Measurements from ENCODE around the gene TXLNG.

The TXLNG gene

GRCh38 chrX:16867947-16868346, 81.7 kb downstream of the TXLNG start:
- peak overlapping the region in 1 of 2 donors; percentile 97 for H3K4me3 ChIP-seq (ENCODE audit: low read length in 2 of 2)
- WGBS, 2 donors (ENCODE audit: extremely low coverage in 2 of 2, insufficient read length in 2 of 2, insufficient replicate concordance in 1 of 2), result no CpG with 5 or more reads among the region's 6 CpGs
- H4K8ac ChIP-seq (ENCODE audit: low read depth, low read length), result no peak overlapping the region

GRCh38 chrX:16868920-16869319, 82.7 kb downstream of the TXLNG start:
- Histone ChIP-seq H3K4me3 (ENCODE audit: low read length in 2 of 2) (peak overlapping the region; percentile 97), H3K14ac (ENCODE audit: low read length) (no peak overlapping the region), H3K4me1 (ENCODE audit: control insufficient read depth in 2 of 2, insufficient read depth in 1 of 2, low read depth in 1 of 2, low read length in 2 of 2) (no peaks in the 10 kb centered on the region), H2BK120ac (ENCODE audit: low read depth, low read length) (no peak overlapping the region), H3K27ac (replicated peaks; ENCODE audit: low read length) (no peak overlapping the region), H3K9me3 (replicated peaks in 1 of 2; ENCODE audit: control insufficient read depth in 2 of 2, insufficient read depth in 1 of 2, low read depth in 1 of 2, low read length in 2 of 2) (no peaks in the 10 kb centered on the region), H3K36me3 (replicated peaks in 1 of 2; ENCODE audit: control insufficient read depth in 2 of 2, insufficient read depth in 2 of 2, low read length in 2 of 2) (peaks cover 3 to 46% of the 10 kb centered on the region in 2 donors), H2BK5ac (ENCODE audit: low read length) (no peak overlapping the region), H3K4me2 (ENCODE audit: insufficient read depth, low read length, poor library complexity, severe bottlenecking) (peak overlapping the region; percentile 62), H3K9ac (ENCODE audit: low read depth, low read length, poor library complexity) (no peak overlapping the region), H2AK5ac (ENCODE audit: low read depth, low read length) (no peak overlapping the region), H3K18ac (ENCODE audit: low read length) (no peak overlapping the region), H2AFZ (ENCODE audit: low read length) (no peak overlapping the region), H3K4ac (ENCODE audit: low read length) (no peak overlapping the region), H3K27me3 (ENCODE audit: control insufficient read depth in 3 of 3, insufficient read depth in 3 of 3, low read depth in 1 of 3, low read length in 3 of 3) (peaks cover 0 to 31% (median 0%) of the 10 kb centered on the region in 3 experiments), H3K23ac (ENCODE audit: low read depth, low read length, poor library complexity) (no peak overlapping the region), H2BK15ac (ENCODE audit: low read length) (no peak overlapping the region), H4K91ac (ENCODE audit: low read depth, low read length, poor library complexity) (no peak overlapping the region), H2BK12ac (ENCODE audit: low read length) (no peak overlapping the region), H3K79me1 (ENCODE audit: low read depth, low read length) (no peaks in the 10 kb centered on the region), H4K8ac (ENCODE audit: low read depth, low read length) (no peak overlapping the region)
- WGBS, 2 donors (ENCODE audit: extremely low coverage in 2 of 2, insufficient read length in 2 of 2, insufficient replicate concordance in 1 of 2), result no CpG with 5 or more reads among the region's 7 CpGs
- DNase-seq (ENCODE audit: low spot score), result no peak

More at GRCh38 chrX:16867947-16868346, 81.7 kb downstream of the TXLNG start:
- Histone ChIP-seq H2BK15ac (ENCODE audit: low read length) (no peak overlapping the region), H3K9me3 (replicated peaks in 1 of 2; ENCODE audit: control insufficient read depth in 2 of 2, insufficient read depth in 1 of 2, low read depth in 1 of 2, low read length in 2 of 2) (no peaks in the 10 kb centered on the region), H3K23ac (ENCODE audit: low read depth, low read length, poor library complexity) (no peak overlapping the region), H3K4ac (ENCODE audit: low read length) (no peak overlapping the region), H3K79me1 (ENCODE audit: low read depth, low read length) (no peaks in the 10 kb centered on the region), H3K14ac (ENCODE audit: low read length) (no peak overlapping the region), H3K4me2 (ENCODE audit: insufficient read depth, low read length, poor library complexity, severe bottlenecking) (no peak overlapping the region), H3K4me1 (ENCODE audit: control insufficient read depth in 2 of 2, insufficient read depth in 1 of 2, low read depth in 1 of 2, low read length in 2 of 2) (no peaks in the 10 kb centered on the region), H3K18ac (ENCODE audit: low read length) (no peak overlapping the region), H2BK120ac (ENCODE audit: low read depth, low read length) (no peak overlapping the region), H3K27me3 (ENCODE audit: control insufficient read depth in 3 of 3, insufficient read depth in 3 of 3, low read depth in 1 of 3, low read length in 3 of 3) (peaks cover 0 to 22% (median 0%) of the 10 kb centered on the region in 3 experiments), H3K36me3 (replicated peaks in 1 of 2; ENCODE audit: control insufficient read depth in 2 of 2, insufficient read depth in 2 of 2, low read length in 2 of 2) (peaks cover 6 to 56% of the 10 kb centered on the region in 2 donors), H4K91ac (ENCODE audit: low read depth, low read length, poor library complexity) (no peak overlapping the region), H2BK5ac (ENCODE audit: low read length) (no peak overlapping the region), H3K9ac (ENCODE audit: low read depth, low read length, poor library complexity) (no peak overlapping the region), H2AFZ (ENCODE audit: low read length) (no peak overlapping the region), H2BK12ac (ENCODE audit: low read length) (no peak overlapping the region), H2AK5ac (ENCODE audit: low read depth, low read length) (no peak overlapping the region), H3K27ac (replicated peaks; ENCODE audit: low read length) (no peak overlapping the region)
- DNase-seq (ENCODE audit: low spot score), result no peak

- H2AK5ac ChIP-seq (ENCODE audit: low read depth, low read length), result no peak overlapping the region
- no peaks in the 10 kb centered on the region for H3K4me1 ChIP-seq (ENCODE audit: control insufficient read depth in 2 of 2, insufficient read depth in 1 of 2, low read depth in 1 of 2, low read length in 2 of 2)
- no peak overlapping the region for H2BK120ac ChIP-seq (ENCODE audit: low read depth, low read length)
- peak overlapping the region; percentile 62 for H3K4me2 ChIP-seq (ENCODE audit: insufficient read depth, low read length, poor library complexity, severe bottlenecking)
- peak overlapping the region; percentile 97 for H3K27ac ChIP-seq (replicated peaks; ENCODE audit: low read length)
- no peaks in the 10 kb centered on the region for H3K9me3 ChIP-seq (replicated peaks in 1 of 2; ENCODE audit: control insufficient read depth in 2 of 2, insufficient read depth in 1 of 2, low read depth in 1 of 2, low read length in 2 of 2)
- H3K36me3 ChIP-seq (replicated peaks in 1 of 2; ENCODE audit: control insufficient read depth in 2 of 2, insufficient read depth in 2 of 2, low read length in 2 of 2), result peaks cover 3 to 42% of the 10 kb centered on the region in 2 donors
- H2BK12ac ChIP-seq (ENCODE audit: low read length), result no peak overlapping the region
- no peak overlapping the region for H3K4ac ChIP-seq (ENCODE audit: low read length)
- no peaks in the 10 kb centered on the region for H3K79me1 ChIP-seq (ENCODE audit: low read depth, low read length)
- peaks cover 0 to 37% (median 0%) of the 10 kb centered on the region in 3 experiments for H3K27me3 ChIP-seq (ENCODE audit: control insufficient read depth in 3 of 3, insufficient read depth in 3 of 3, low read depth in 1 of 3, low read length in 3 of 3)
- H4K8ac ChIP-seq (ENCODE audit: low read depth, low read length), result no peak overlapping the region
- peak overlapping the region; percentile 97 for H3K18ac ChIP-seq (ENCODE audit: low read length)
- H3K4me3 ChIP-seq (ENCODE audit: low read length in 2 of 2), result peak overlapping the region; percentile 97
- WGBS, 2 donors (ENCODE audit: extremely low coverage in 2 of 2, insufficient read length in 2 of 2, insufficient replicate concordance in 1 of 2), result no CpG with 5 or more reads among the region's 92 CpGs
- DNase-seq (ENCODE audit: low spot score), result peak; percentile 17
- H3K23ac ChIP-seq (ENCODE audit: low read depth, low read length, poor library complexity), result no peak overlapping the region
- H2BK15ac ChIP-seq (ENCODE audit: low read length), result no peak overlapping the region
- peak overlapping the region; percentile 95 for H2AFZ ChIP-seq (ENCODE audit: low read length)
- peak overlapping the region; percentile 81 for H3K9ac ChIP-seq (ENCODE audit: low read depth, low read length, poor library complexity)
- H2BK5ac ChIP-seq (ENCODE audit: low read length), result no peak overlapping the region
- peak overlapping the region; percentile 89 for H3K14ac ChIP-seq (ENCODE audit: low read length)
- H4K91ac ChIP-seq (ENCODE audit: low read depth, low read length, poor library complexity), result no peak overlapping the region
Measured at GRCh38 chrX:16869393-16870094, 83.3 kb downstream of the TXLNG start.

DNA sequence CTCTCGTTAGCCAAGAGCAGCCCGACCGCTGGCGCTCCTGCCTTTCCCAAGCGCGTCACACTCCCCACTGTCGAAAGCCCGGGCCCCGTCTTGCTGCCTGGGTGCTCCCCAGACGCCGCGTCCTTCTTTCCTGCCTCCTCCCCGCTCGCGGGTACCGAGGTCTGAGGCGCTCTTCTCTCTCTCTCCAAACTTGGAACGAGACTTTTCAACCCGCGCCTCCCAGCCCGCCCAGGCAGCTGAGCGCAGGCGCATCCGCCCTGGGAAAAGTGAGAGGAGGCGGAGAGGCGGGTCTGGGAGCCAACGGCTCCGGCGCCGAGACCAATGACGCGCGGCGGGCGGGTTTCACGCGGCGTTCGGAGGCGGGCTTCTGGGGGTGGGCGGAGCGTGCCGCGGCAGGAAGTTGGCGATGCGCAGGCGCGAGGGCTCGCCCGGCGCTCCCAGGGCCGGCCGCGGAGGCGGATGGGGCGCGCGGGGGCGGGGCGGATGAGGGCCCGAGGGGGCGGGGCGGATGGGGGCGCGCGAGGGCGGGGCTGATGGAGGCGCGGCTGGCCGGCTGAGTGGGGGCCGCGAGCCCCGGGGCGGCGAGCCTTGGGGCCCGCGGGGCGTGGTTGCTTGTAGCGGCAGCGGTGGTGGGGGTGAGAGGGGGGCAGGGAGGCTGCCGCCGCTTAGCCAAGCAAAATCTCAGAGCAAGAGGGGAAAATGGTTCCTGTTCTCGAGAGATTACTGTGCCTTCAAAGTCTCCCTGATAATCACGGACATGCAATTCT, 84.0 kb downstream of the TXLNG start, which contains the start of gene RBBP7:
RBBP7 (minus strand) TSS at position 268 of the 767 bp plus-strand sequence. CDS start 309 bp downstream, outside the sequence.
- Histone ChIP-seq H3K36me3 (replicated peaks in 1 of 2; ENCODE audit: control insufficient read depth in 2 of 2, insufficient read depth in 2 of 2, low read length in 2 of 2) (peaks cover 3 to 36% of the 10 kb centered on the region in 2 donors), H2BK15ac (ENCODE audit: low read length) (no peak within 1 kb of the TSS)
- peak; percentile 85 for DNase-seq (ENCODE audit: low spot score)

More for the DNA sequence above, 84.0 kb downstream of the TXLNG start, which contains the start of gene RBBP7:
- no CpG with 5 or more reads among the region's 84 CpGs for WGBS, 2 donors (ENCODE audit: extremely low coverage in 2 of 2, insufficient read length in 2 of 2, insufficient replicate concordance in 1 of 2)
- H4K8ac ChIP-seq (ENCODE audit: low read depth, low read length), result no peak within 1 kb of the TSS
- H2AFZ ChIP-seq (ENCODE audit: low read length), result peak within 1 kb of the TSS; percentile 95
- H3K9ac ChIP-seq (ENCODE audit: low read depth, low read length, poor library complexity), result peak within 1 kb of the TSS; percentile 81
- H2BK5ac ChIP-seq (ENCODE audit: low read length), result peak within 1 kb of the TSS; percentile 39
- H2BK12ac ChIP-seq (ENCODE audit: low read length), result no peak within 1 kb of the TSS
- no peak within 1 kb of the TSS for H3K23ac ChIP-seq (ENCODE audit: low read depth, low read length, poor library complexity)
- H3K27me3 ChIP-seq (ENCODE audit: control insufficient read depth in 3 of 3, insufficient read depth in 3 of 3, low read depth in 1 of 3, low read length in 3 of 3), result peaks cover 0 to 45% (median 0%) of the 10 kb centered on the region in 3 experiments
- no peak within 1 kb of the TSS for H3K4ac ChIP-seq (ENCODE audit: low read length)
- H2AK5ac ChIP-seq (ENCODE audit: low read depth, low read length), result no peak within 1 kb of the TSS
- no peak within 1 kb of the TSS for H2BK120ac ChIP-seq (ENCODE audit: low read depth, low read length)
- peak within 1 kb of the TSS; percentile 89 for H3K14ac ChIP-seq (ENCODE audit: low read length)
- H3K4me3 ChIP-seq (ENCODE audit: low read length in 2 of 2), result peak within 1 kb of the TSS; percentile 97
- no peak within 1 kb of the TSS for H4K91ac ChIP-seq (ENCODE audit: low read depth, low read length, poor library complexity)
- H3K27ac ChIP-seq (replicated peaks; ENCODE audit: low read length), result peak within 1 kb of the TSS; percentile 97
- no peaks in the 10 kb centered on the region for H3K9me3 ChIP-seq (replicated peaks in 1 of 2; ENCODE audit: control insufficient read depth in 2 of 2, insufficient read depth in 1 of 2, low read depth in 1 of 2, low read length in 2 of 2)
- H3K4me1 ChIP-seq (ENCODE audit: control insufficient read depth in 2 of 2, insufficient read depth in 1 of 2, low read depth in 1 of 2, low read length in 2 of 2), result no peaks in the 10 kb centered on the region
- H3K4me2 ChIP-seq (ENCODE audit: insufficient read depth, low read length, poor library complexity, severe bottlenecking), result peak within 1 kb of the TSS; percentile 62
- no peaks in the 10 kb centered on the region for H3K79me1 ChIP-seq (ENCODE audit: low read depth, low read length)
- peak within 1 kb of the TSS; percentile 97 for H3K18ac ChIP-seq (ENCODE audit: low read length)

Measured in neuronal stem cell (in vitro differentiated cells).